Fibroblast of peridontal ligament (primary cell): ENCODE data around the gene CADM2.
"Not testable (repeated sequence)": the region's sequence is repeated elsewhere in the genome, so short reads cannot be mapped to it uniquely, and the experiment has no call there.

ENCODE experiments used
- DNase-seq: peaks from one replicate; pipeline ENCODE4 v3.0.0-alpha.2; 2010; ENCODE audit errors: extremely low read depth

CADM2 gene

GRCh38 chr3:85670634-85671205 lies 711.9 kb downstream of the CADM2 start:
- DNase-seq: no peak

- no peak for DNase-seq
Observed at GRCh38 chr3:85672761-85673160, 714.0 kb downstream of the CADM2 start.

- DNase-seq: no peak
Observed at GRCh38 chr3:85678713-85679112, 719.9 kb downstream of the CADM2 start.

GRCh38 chr3:85681906-85682305 lies 723.1 kb downstream of the CADM2 start:
- DNase-seq: no peak

DNA sequence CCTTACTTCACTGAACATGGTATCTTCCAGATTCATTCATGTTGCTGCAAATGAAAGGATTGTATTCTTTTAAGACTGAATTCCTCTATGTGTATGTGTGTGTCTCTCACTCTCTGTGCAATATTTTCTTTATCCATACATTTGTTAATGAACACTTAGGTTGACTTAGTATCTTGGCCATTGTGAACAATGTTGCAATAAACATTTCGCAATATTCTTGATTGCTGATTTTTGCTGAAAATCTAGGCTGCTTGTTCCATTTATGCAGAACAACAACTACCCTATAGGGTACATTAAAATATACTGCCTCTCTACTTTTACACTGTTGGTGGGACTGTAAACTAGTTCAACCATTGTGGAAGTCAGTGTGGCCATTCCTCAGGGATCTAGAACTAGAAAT lies 732.4 kb downstream of the CADM2 start:
- no peak for DNase-seq

GRCh38 chr3:85697156-85697555 lies 738.4 kb downstream of the CADM2 start:
- DNase-seq: no peak

GRCh38 chr3:85706130-85706529 lies 747.3 kb downstream of the CADM2 start:
- no peak for DNase-seq

GRCh38 chr3:85708325-85708724 lies 749.5 kb downstream of the CADM2 start:
- DNase-seq: not testable (repeated sequence)

DNA sequence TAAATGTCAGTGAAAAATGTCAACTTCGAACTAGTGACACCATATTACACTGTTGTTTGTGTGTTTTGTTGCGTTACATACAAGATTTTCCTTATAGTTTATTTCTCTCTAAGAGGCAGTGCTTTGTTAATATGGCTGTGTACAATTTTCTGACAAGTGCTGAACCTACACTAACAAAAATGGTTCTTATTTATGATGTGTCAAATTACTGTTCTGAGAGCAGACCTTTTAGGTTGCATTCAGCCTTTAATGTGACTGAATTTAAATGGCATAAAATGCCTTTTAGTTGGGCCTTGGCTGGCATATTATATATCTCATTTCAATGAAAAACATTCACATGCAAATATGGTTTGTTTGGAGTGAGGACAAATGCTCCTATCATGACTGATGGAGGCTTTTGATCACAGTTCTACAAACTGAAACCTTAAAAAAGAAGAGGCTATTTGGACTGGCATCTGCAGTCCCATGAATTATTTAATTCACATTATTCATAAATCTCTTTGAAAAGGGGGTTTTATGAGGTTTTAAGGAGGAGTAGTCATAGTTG lies 750.6 kb downstream of the CADM2 start:
- DNase-seq: no peak

DNA sequence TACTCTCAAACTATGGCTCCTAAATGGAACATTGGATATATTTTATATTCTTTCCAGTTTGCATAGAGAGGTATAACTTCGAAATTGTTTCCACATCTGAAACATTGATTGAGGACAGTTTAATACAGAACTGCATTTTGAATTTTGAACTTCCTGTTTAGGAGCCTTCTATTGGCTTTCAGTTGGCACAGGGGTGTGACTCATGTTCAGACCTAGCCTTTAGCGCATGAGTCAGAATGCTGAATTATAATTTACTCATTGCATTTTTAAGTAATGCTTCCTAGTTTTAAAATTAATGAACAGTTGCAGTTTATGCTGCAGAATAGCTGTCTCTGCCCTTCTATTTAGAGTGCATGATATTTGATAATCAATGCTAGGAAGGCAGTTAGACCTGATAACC lies 751.7 kb downstream of the CADM2 start:
- DNase-seq: no peak

DNA sequence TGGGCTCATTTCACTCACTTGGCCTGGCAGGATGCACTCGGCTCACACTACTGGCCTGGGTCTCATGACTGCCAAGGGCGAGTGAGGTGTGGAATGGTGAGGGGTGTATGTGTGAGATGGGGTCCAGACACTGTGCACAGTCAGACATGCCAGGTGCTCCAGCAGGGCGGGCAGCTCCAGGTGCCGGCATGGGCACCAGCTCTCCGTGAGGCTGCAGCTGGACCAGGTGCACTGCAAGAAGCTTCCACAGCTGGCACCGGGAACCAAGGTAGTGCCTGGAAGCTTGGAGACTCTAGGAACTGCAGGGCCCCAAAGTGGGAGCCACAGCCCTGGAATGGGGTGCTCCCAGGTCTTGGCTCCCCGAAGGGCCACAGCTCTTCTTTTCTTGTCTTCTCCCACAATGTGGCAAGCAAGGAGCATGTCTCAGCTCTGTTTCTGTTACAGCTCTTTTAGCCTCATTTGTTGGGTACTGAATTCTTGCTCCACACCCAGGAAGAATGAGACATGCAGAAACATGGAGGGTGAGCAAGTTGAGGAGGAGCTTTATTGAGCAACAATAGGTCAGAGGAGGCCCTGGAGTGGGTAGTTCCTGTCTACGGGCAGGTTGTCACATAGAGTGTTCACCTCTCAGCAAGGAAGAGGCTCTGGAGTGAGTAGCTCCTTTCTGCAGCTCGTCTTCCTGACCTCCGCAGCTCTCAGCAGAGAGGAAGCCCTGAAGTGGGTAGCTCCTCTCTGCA lies 762.8 kb downstream of the CADM2 start:
- no peak for DNase-seq

- DNase-seq: no peak
Observed at GRCh38 chr3:85725809-85726208, 767.0 kb downstream of the CADM2 start.

GRCh38 chr3:85726241-85726640 lies 767.5 kb downstream of the CADM2 start:
- no peak for DNase-seq

DNA sequence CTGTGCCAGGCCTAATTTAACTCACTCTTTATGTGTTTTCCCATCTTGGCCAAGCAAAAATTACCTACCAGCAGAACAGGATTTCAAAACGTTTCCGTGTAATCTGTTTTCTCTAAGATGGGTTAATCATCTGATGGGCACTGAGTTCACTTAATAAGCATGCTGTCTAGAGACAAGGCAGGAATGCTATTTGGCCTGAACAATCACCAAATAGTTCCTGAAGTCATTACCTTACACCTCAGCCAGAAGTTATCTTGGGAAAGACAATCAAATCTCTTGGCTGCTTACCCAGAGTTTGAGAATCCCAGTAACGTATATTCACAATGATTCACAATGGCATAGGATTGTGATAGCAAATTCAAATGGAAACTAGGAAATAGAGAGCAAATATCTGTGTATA lies 779.1 kb downstream of the CADM2 start:
- no peak for DNase-seq

GRCh38 chr3:85740561-85740960 lies 781.8 kb downstream of the CADM2 start:
- DNase-seq: no peak

DNA sequence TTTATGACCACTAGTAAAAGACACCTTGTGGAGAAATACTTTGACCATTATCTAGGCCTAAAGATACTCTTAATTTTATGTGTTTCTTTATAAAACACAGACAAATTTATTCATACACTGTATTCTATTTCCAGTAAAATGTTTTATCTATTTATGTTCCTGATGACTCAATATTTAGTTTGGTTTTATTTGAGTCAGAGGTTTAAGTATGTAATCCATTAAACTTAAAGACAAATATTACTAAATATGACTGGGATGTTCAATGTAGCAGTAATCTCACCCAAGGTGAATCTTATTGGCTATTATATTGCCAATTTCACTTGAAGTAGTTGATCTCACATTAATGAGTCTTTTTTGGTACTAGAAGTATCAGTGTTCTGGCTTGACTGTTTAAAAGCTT lies 799.7 kb downstream of the CADM2 start:
- no peak for DNase-seq

DNA sequence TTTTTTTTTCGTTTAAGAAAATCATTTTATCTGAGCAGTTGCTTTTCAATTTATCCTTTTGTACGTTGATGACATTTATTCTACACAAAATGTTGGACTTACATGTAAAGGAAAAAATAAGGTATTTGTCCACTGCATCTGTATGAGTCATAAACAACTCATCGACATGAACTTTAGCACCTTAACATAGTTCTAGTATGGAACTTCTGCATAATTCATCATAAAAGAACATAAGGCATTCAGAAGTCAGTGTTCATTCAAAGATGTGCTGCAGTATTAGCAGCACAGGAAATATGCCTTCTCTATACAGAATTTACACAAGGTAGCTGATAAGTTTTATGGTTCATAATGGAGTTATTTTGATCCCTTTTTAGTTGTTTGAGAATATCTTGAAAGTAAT lies 801.6 kb downstream of the CADM2 start:
- no peak for DNase-seq

DNA sequence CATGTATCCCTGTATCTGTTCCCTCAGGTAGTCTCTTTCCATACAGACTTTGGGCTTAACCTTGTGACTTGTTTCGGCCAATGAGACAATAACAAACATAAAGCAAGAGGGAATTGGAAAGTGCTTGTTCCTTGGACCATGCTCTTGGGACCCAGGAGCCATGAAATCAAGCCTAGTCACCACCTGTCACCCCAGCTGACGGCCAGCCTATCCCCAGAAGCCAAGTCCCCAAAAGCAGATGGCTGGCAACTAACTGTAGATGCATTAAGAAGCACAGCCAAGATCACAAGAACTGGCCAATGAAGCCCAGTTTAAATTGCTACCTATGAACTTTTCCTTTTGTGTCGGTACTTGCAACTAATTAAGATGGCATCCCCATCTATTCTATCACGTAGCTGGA lies 822.0 kb downstream of the CADM2 start:
- no peak for DNase-seq

DNA sequence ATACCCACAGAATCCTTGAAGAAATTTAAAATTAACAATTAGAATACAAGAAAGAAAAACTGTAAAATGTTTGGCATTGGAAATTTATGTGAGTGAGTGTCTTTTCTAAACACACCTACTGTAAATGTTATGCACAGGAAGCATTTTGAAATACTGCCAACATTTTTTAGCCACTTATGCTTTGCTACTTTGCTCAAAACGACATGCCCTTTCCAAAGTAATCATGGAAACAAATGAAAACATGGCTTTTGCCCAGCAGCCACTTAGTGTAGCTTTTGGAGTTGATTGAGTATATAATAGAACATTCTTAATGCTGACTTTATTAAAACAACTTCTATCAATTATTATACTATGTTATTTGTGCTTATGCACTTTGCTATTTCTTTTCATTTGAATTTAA lies 823.0 kb downstream of the CADM2 start:
- no peak for DNase-seq

- DNase-seq: no peak
Observed at GRCh38 chr3:85783291-85783690, 824.5 kb downstream of the CADM2 start.

GRCh38 chr3:85785766-85786165 lies 827.0 kb downstream of the CADM2 start:
- no peak for DNase-seq

- DNase-seq: no peak
Observed at GRCh38 chr3:85790445-85791030, 831.7 kb downstream of the CADM2 start.

GRCh38 chr3:85796140-85796539 lies 837.4 kb downstream of the CADM2 start:
- no peak for DNase-seq
